GM12875 (cell line): ENCODE measurements around the gene PRSS36.
A peak's percentile ranks its signal among the peaks of the same experiment; 100 is the strongest.
"Not testable (repeated sequence)": the region's sequence is repeated elsewhere in the genome, so short reads cannot be mapped to it uniquely, and the experiment has no call there.

ENCODE experiments used
- H3K4me3 ChIP-seq: one replicate; pipeline ENCODE4 v1.5.1; 2011; ENCODE audit warnings: low read depth, low read length, control low read depth
- CTCF ChIP-seq: IDR thresholded peaks from 2 replicates; pipeline ENCODE4 v1.5.1; 2011; ENCODE audit warnings: low read depth, mild to moderate bottlenecking, control low read depth, inconsistent platforms, low read length, moderate library complexity, borderline replicate concordance; ENCODE audit not compliant: insufficient read depth

PRSS36 gene

GRCh38 chr16:31143694-31144148, 6.1 kb downstream of the PRSS36 start:
- H3K4me3 ChIP-seq, result no peak overlapping the region
- 0 out of 2 replicates have a peak, but pooled peaks have one; percentile 21 for TF ChIP-seq CTCF

GRCh38 chr16:31143011-31143693, 6.7 kb downstream of the PRSS36 start:
- no peak overlapping the region for H3K4me3 ChIP-seq
- TF ChIP-seq CTCF, result no peak

GRCh38 chr16:31142109-31143010, 7.5 kb downstream of the PRSS36 start:
- TF ChIP-seq CTCF, result peak; percentile 96
- H3K4me3 ChIP-seq, result peak overlapping the region; percentile 21

GRCh38 chr16:31141489-31142108, 8.3 kb downstream of the PRSS36 start:
- no peak for TF ChIP-seq CTCF
- no peak overlapping the region for H3K4me3 ChIP-seq

- H3K4me3 ChIP-seq, result not testable (repeated sequence)
These were observed 8.8 kb downstream of the PRSS36 start for GRCh38 chr16:31141071-31141469.

- no peak for TF ChIP-seq CTCF
- no peak overlapping the region for H3K4me3 ChIP-seq
These were observed 11.0 kb downstream of the PRSS36 start for GRCh38 chr16:31138621-31139578.

- not testable (repeated sequence) for H3K4me3 ChIP-seq
These were observed 12.9 kb downstream of the PRSS36 start for GRCh38 chr16:31136822-31137499.
